ENCODE measurements around the gene TLR10.
A peak's percentile ranks its signal among the peaks of the same experiment; 100 is the strongest.

- TF ChIP-seq CTCF (IDR thresholded peaks at IDR 0.05 in 4 of 5, conservative IDR thresholded peaks at IDR 0.05 in 1 of 5): peak; percentile 31 to 66 (median 56)
- no peak for TF ChIP-seq POLR2A (IDR thresholded peaks at IDR 0.05)
Observed at GRCh38 chr4:38782452-38783108, at the start of gene TLR10.
